K562 (cell line): Measurements from ENCODE around the gene YPEL1. TPM values are rescaled to one million over a fixed set of nuclear protein-coding genes. Genes with fewer than 3 reads are reported as not detected.

Experiments
- CTBP1 ChIP-seq: fragments of 450-650 bp; IDR thresholded peaks from 2 replicates; pipeline ENCODE4 v1.6.1; 2016; ENCODE audit warnings: borderline replicate concordance
- SAP30 ChIP-seq: fragments of 200-600 bp; sonication (generic); IDR thresholded peaks from 2 replicates; pipeline ENCODE4 v1.6.1; 2012; ENCODE audit warnings: borderline replicate concordance, low read depth, mild to moderate bottlenecking, moderate library complexity, low read length, control low read depth, inconsistent platforms; ENCODE audit not compliant: insufficient read depth, poor library complexity, severe bottlenecking
- ZNF324 ChIP-seq: fragments of 250-450 bp; sonication (Bioruptor Pico); IDR thresholded peaks from 2 replicates; pipeline ENCODE4 v1.4.0; 2020; ENCODE audit warnings: mild to moderate bottlenecking
- polyA plus RNA-seq, 8 experiments: library from polyadenylated mRNA; depleted of rRNA in 4 of 8; stranded (reverse) in 5 of 8; unstranded in 3 of 8; fragments of >200 nt; fragmentation: Nextera tagmentation in 2 of 8; fragmentation: Illumina TruSeq in 1 of 8; extraction: Ambion mirVana in 2 of 8; extraction: Trizol in 1 of 8; gene quantifications; 2 replicates each; pipeline versions ENCODE4 v1.2.1 to v1.2.3, GENCODE V29; 2011 to 2014; ENCODE audit warnings: inconsistent platforms in 1 of 8, missing spikeins in 1 of 8
- total RNA-seq, 7 experiments: library from RNA; depleted of rRNA in 6 of 7; stranded (reverse); fragments of >200 nt in 6 of 7; fragmentation: Illumina TruSeq in 2 of 7; extraction: Trizol in 2 of 7; gene quantifications; 2 replicates each; pipeline versions ENCODE4 v1.2.1 to v1.2.3, GENCODE V29; 2011 to 2021; ENCODE audit warnings: low replicate concordance in 1 of 7
- TF ChIP-seq, protein P1 (sequence below): fragments of 450-650 bp; IDR thresholded peaks from one replicate; pipeline ENCODE4 v1.6.1; 2018; ENCODE audit warnings: mild to moderate bottlenecking, moderate library complexity; ENCODE audit not compliant: partially characterized antibody
- TF ChIP-seq, protein P2 (sequence below), 2 experiments: fragments of 200-800 bp in 1 of 2; sonication (Bioruptor generic) in 1 of 2; sonication (generic) in 1 of 2; formaldehyde crosslinking in 1 of 2; IDR thresholded peaks in 1 of 2; conservative IDR thresholded peaks in 1 of 2; 2 replicates each; pipeline versions ENCODE4 v1.5.0 to v1.6.1; 2016 to 2020; ENCODE audit warnings: missing compliant biosample characterization in 1 of 2, missing genetic modification characterization in 1 of 2, missing genetic modification reagents in 1 of 2

The YPEL1 gene
- total and polyA plus RNA-seq, 9 of the 15 experiments (the other 6 are each of a cell fraction or from before 2014, with no cell fraction given) = 0.07 to 2.2 (median 0.46) TPM

DNA sequence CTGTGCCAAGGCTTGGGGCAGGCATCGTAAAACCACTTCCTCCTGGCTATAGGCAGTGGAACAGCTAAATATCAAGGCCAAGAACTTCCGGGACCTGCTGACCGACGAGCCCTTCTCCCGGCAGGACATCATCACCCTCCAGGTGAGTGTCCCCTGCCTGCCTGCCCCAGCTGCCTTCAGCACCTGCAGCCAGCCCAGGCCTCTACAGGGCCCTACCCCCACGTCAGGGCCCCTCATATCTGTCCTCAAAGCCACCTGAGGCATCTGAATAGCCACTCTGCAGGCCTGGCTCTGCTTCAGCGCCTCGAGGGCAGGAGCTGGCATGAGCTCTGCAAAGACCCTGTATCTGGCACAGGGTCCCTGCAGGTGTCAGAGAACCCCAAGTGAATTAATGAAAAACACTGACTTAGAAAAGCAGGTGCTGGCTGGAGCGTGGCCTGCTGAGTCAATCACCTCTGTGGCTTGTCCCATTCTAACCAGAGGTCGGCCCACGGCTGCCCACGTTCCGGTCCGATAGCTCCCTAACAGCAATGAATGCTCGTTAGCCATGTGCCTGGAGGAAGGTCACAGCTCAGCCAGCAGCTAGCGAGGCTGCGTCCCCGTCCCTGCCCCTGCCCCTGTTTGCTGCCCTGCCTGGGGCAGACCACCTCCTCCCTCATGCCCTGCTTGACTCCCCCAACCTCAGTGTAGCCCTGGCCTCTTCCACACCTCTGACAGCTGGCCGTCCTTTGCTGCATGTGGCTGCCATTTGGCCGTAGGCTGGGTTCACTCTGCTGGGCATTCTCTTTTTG lies 53.0 kb downstream of the YPEL1 start (continued):
- TF ChIP-seq, protein P1, sequence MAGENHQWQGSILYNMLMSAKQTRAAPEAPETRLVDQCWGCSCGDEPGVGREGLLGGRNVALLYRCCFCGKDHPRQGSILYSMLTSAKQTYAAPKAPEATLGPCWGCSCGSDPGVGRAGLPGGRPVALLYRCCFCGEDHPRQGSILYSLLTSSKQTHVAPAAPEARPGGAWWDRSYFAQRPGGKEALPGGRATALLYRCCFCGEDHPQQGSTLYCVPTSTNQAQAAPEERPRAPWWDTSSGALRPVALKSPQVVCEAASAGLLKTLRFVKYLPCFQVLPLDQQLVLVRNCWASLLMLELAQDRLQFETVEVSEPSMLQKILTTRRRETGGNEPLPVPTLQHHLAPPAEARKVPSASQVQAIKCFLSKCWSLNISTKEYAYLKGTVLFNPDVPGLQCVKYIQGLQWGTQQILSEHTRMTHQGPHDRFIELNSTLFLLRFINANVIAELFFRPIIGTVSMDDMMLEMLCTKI = no peak
- TF ChIP-seq ZNF324 (CRISPR knock-in tag) (no peak), SAP30 (peak; percentile 24), CTBP1 (no peak)
- TF ChIP-seq, protein P2, sequence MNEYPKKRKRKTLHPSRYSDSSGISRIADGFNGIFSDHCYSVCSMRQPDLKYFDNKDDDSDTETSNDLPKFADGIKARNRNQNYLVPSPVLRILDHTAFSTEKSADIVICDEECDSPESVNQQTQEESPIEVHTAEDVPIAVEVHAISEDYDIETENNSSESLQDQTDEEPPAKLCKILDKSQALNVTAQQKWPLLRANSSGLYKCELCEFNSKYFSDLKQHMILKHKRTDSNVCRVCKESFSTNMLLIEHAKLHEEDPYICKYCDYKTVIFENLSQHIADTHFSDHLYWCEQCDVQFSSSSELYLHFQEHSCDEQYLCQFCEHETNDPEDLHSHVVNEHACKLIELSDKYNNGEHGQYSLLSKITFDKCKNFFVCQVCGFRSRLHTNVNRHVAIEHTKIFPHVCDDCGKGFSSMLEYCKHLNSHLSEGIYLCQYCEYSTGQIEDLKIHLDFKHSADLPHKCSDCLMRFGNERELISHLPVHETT (CRISPR knock-in tag; conservative IDR thresholded peaks at IDR 0.05 in 1 of 2, IDR thresholded peaks at IDR 0.05 in 1 of 2) = peak in 1 of 2 experiments; percentile 94; a peak in 1 of 4 replicates
- TF ChIP-seq, all 486 proteins: peak for 25
